Mesothelial cell of epicardium (in vitro differentiated cells): ENCODE measurements around the gene SMOC1. TPM values are rescaled to one million over a fixed set of nuclear protein-coding genes. Genes with fewer than 3 reads are reported as not detected.

ENCODE experiments used
- DNase-seq, 2 experiments: peaks; one replicate each; pipeline ENCODE4 v3.0.0; 2021; ENCODE audit warnings: low spot score in 2 of 2; ENCODE audit not compliant: unreplicated experiment in 2 of 2
- H3K27ac Mint-ChIP-seq: 2 replicates; pipeline ENCODE4 v1.8.0; 2021; ENCODE audit warnings: mixed read lengths
- H3K27me3 Mint-ChIP-seq: 2 replicates; pipeline ENCODE4 v1.8.0; 2021; ENCODE audit warnings: low read depth, mixed read lengths
- H3K36me3 Mint-ChIP-seq: 2 replicates; pipeline ENCODE4 v1.8.0; 2021; ENCODE audit warnings: mixed read lengths
- H3K4me1 Mint-ChIP-seq: 2 replicates; pipeline ENCODE4 v1.8.0; 2021; ENCODE audit warnings: mixed read lengths
- H3K4me3 Mint-ChIP-seq: 2 replicates; pipeline ENCODE4 v1.8.0; 2021; ENCODE audit warnings: mild to moderate bottlenecking, moderate library complexity, mixed read lengths
- H3K9me3 Mint-ChIP-seq: 2 replicates; pipeline ENCODE4 v1.8.0; 2021; ENCODE audit warnings: mixed read lengths
- CTCF ChIP-seq: fragments of 200-600 bp; sonication (generic); IDR thresholded peaks from one replicate; pipeline ENCODE4 v1.5.0; 2021; ENCODE audit warnings: antibody characterized with exemption; ENCODE audit not compliant: unreplicated experiment
- total RNA-seq: library from RNA; stranded (reverse); gene quantifications from 3 replicates; pipeline ENCODE4 v1.2.1, GENCODE V29; 2021

Gene SMOC1
- total RNA-seq, 1 donor from 2014 or later = 1.5 TPM

GRCh38 chr14:69863083-69863482, 16.1 kb upstream of the SMOC1 start:
- H3K4me3 Mint-ChIP-seq = no peak overlapping the region
- DNase-seq = no peak
- no peak for TF ChIP-seq CTCF
- peaks cover 7% of the 10 kb centered on the region for H3K27me3 Mint-ChIP-seq
- peaks cover 31% of the 10 kb centered on the region for H3K9me3 Mint-ChIP-seq
- peaks cover 2% of the 10 kb centered on the region for H3K4me1 Mint-ChIP-seq
- no peak overlapping the region for H3K27ac Mint-ChIP-seq
- no peaks in the 10 kb centered on the region for H3K36me3 Mint-ChIP-seq

GRCh38 chr14:69865701-69866365, 13.4 kb upstream of the SMOC1 start:
- Mint-ChIP-seq H3K9me3 (peaks cover 35% of the 10 kb centered on the region), H3K4me3 (no peak overlapping the region), H3K4me1 (no peaks in the 10 kb centered on the region), H3K27me3 (peaks cover 16% of the 10 kb centered on the region), H3K36me3 (no peaks in the 10 kb centered on the region), H3K27ac (no peak overlapping the region)
- DNase-seq = no peak
- no peak for TF ChIP-seq CTCF

- no peak for TF ChIP-seq CTCF
- H3K4me1 Mint-ChIP-seq = no peaks in the 10 kb centered on the region
- H3K27me3 Mint-ChIP-seq = peaks cover 26% of the 10 kb centered on the region
- H3K4me3 Mint-ChIP-seq = no peak overlapping the region
- no peaks in the 10 kb centered on the region for H3K36me3 Mint-ChIP-seq
- DNase-seq = no peak
- H3K9me3 Mint-ChIP-seq = peaks cover 35% of the 10 kb centered on the region
- H3K27ac Mint-ChIP-seq = no peak overlapping the region
These were observed 10.8 kb upstream of the SMOC1 start for GRCh38 chr14:69868363-69868963.

GRCh38 chr14:69870613-69871012, 8.6 kb upstream of the SMOC1 start:
- no peaks in the 10 kb centered on the region for H3K36me3 Mint-ChIP-seq
- no peak for TF ChIP-seq CTCF
- no peak overlapping the region for H3K4me3 Mint-ChIP-seq
- no peak overlapping the region for H3K27ac Mint-ChIP-seq
- H3K27me3 Mint-ChIP-seq = peaks cover 32% of the 10 kb centered on the region
- no peak for DNase-seq
- H3K4me1 Mint-ChIP-seq = no peaks in the 10 kb centered on the region
- peaks cover 25% of the 10 kb centered on the region for H3K9me3 Mint-ChIP-seq

- Mint-ChIP-seq H3K4me1 (no peaks in the 10 kb centered on the region), H3K36me3 (no peaks in the 10 kb centered on the region), H3K9me3 (peaks cover 4% of the 10 kb centered on the region), H3K27ac (no peak overlapping the region), H3K27me3 (peaks cover 53% of the 10 kb centered on the region), H3K4me3 (no peak overlapping the region)
- no peak for TF ChIP-seq CTCF
- DNase-seq = no peak
These were observed 5.1 kb upstream of the SMOC1 start for GRCh38 chr14:69873877-69874780.
